HepG2 (cell line): ENCODE data around the gene PPM1G. TPM values are rescaled to one million over a fixed set of nuclear protein-coding genes. Genes with fewer than 3 reads are reported as not detected.
A peak's percentile ranks its signal among the peaks of the same experiment; 100 is the strongest.

ENCODE experiments used
- FIP1L1 ChIP-seq: fragments of 200-400 bp; formaldehyde crosslinking; IDR thresholded peaks from 2 replicates; pipeline ENCODE4 v1.6.1; 2018; ENCODE audit warnings: low read depth, mild to moderate bottlenecking, low read length, moderate library complexity, borderline replicate concordance; ENCODE audit not compliant: insufficient read depth
- FOSL1 ChIP-seq: sonication (generic); formaldehyde crosslinking; IDR thresholded peaks from 2 replicates; pipeline ENCODE4 v1.9.0; 2021; ENCODE audit warnings: missing genetic modification reagents, borderline replicate concordance
- FOXO1 ChIP-seq: sonication (generic); formaldehyde crosslinking; IDR thresholded peaks from 2 replicates; pipeline ENCODE4 v1.4.0; 2020; ENCODE audit warnings: missing genetic modification reagents
- HMGXB3 ChIP-seq: sonication (generic); formaldehyde crosslinking; IDR thresholded peaks from 2 replicates; pipeline ENCODE4 v1.4.0; 2020; ENCODE audit warnings: missing genetic modification reagents, borderline replicate concordance
- IKZF5 ChIP-seq: IDR thresholded peaks from 2 replicates; pipeline ENCODE4 v1.6.1; 2018; ENCODE audit warnings: missing genetic modification reagents, mild to moderate bottlenecking, missing compliant biosample characterization
- PRPF4 ChIP-seq: fragments of 200-400 bp; formaldehyde crosslinking; IDR thresholded peaks from 2 replicates; pipeline ENCODE4 v1.6.1; 2016; ENCODE audit warnings: low read length, low read depth; ENCODE audit not compliant: poor library complexity, severe bottlenecking
- SPEN ChIP-seq: sonication (generic); formaldehyde crosslinking; IDR thresholded peaks from 2 replicates; pipeline ENCODE4 v1.5.1; 2020; ENCODE audit warnings: low read depth, mild to moderate bottlenecking, missing genetic modification reagents
- TGIF2 ChIP-seq: IDR thresholded peaks from 2 replicates; pipeline ENCODE4 v1.6.1; 2016; ENCODE audit warnings: control low read depth, missing compliant biosample characterization
- ZFX ChIP-seq: sonication (generic); formaldehyde crosslinking; IDR thresholded peaks from 2 replicates; pipeline ENCODE4 v1.4.0; 2020; ENCODE audit warnings: mild to moderate bottlenecking, low read depth, missing genetic modification reagents, moderate library complexity
- ZNF121 ChIP-seq: sonication (generic); formaldehyde crosslinking; IDR thresholded peaks from 2 replicates; pipeline ENCODE4 v1.5.0; 2020; ENCODE audit warnings: mild to moderate bottlenecking, missing genetic modification reagents
- ZNF232 ChIP-seq: sonication (generic); formaldehyde crosslinking; IDR thresholded peaks from 2 replicates; pipeline ENCODE4 v1.4.0; 2020; ENCODE audit warnings: missing genetic modification reagents, borderline replicate concordance
- ZNF503 ChIP-seq: sonication (generic); formaldehyde crosslinking; IDR thresholded peaks from 2 replicates; pipeline ENCODE4 v1.4.0; 2020; ENCODE audit warnings: missing genetic modification reagents
- ZNF607 ChIP-seq: sonication (generic); formaldehyde crosslinking; IDR thresholded peaks from 2 replicates; pipeline ENCODE4 v1.5.1; 2020; ENCODE audit warnings: missing genetic modification reagents, mild to moderate bottlenecking, borderline replicate concordance
- ZNF614 ChIP-seq: IDR thresholded peaks from 2 replicates; pipeline ENCODE4 v1.6.1; 2018; ENCODE audit warnings: missing biosample characterization, missing genetic modification reagents, inconsistent platforms, borderline replicate concordance
- ZNF780A ChIP-seq: sonication (generic); formaldehyde crosslinking; IDR thresholded peaks from 2 replicates; pipeline ENCODE4 v1.8.0; 2022; ENCODE audit warnings: mild to moderate bottlenecking, missing genetic modification reagents, moderate library complexity
- ZNF841 ChIP-seq: sonication (generic); formaldehyde crosslinking; IDR thresholded peaks from 2 replicates; pipeline ENCODE4 v1.8.1; 2023; ENCODE audit warnings: missing genetic modification reagents, borderline replicate concordance
- ZSCAN22 ChIP-seq: sonication (generic); formaldehyde crosslinking; IDR thresholded peaks from 2 replicates; pipeline ENCODE4 v1.4.0; 2020; ENCODE audit warnings: mild to moderate bottlenecking, missing genetic modification reagents
- polyA plus RNA-seq, 8 experiments: library from polyadenylated mRNA; depleted of rRNA in 3 of 8; stranded (reverse) in 7 of 8; unstranded in 1 of 8; fragments of >200 nt; fragmentation: Illumina TruSeq in 4 of 8; extraction: Trizol in 4 of 8; gene quantifications; 2 replicates each; pipeline versions ENCODE4 v1.2.1 to v1.2.3, GENCODE V29; 2011 to 2016; ENCODE audit warnings: low read depth in 4 of 8, missing spikeins in 1 of 8, mixed read lengths in 1 of 8; ENCODE audit not compliant: insufficient read depth in 1 of 8
- total RNA-seq, 5 experiments: library from RNA; depleted of rRNA; stranded (reverse); fragments of >200 nt; fragmentation: Illumina TruSeq; extraction: Trizol; gene quantifications; 2 replicates each; pipeline ENCODE4 v1.2.3, GENCODE V29; 2016; ENCODE audit warnings: low read depth in 1 of 5

PPM1G gene
- total and polyA plus RNA-seq, 2 of the 13 experiments (the other 11 are each of a cell fraction or from before 2014, with no cell fraction given) = 58.2 to 213 TPM

GRCh38 chr2:27370026-27370815 lies 39.2 kb downstream of the PPM1G start, which contains the start of the genes EIF2B4 and SNX17 (continued):
- TF ChIP-seq HMGXB3 (CRISPR knock-in tag) (peak; percentile 83), ZSCAN22 (CRISPR knock-in tag) (0 out of 2 replicates have a peak, but pooled peaks have one; percentile 40), ZNF614 (peak; percentile 92), ZNF841 (no peak), FOSL1 (CRISPR knock-in tag) (peak; percentile 44; the same call in 1 of the 2 replicates), FIP1L1 (peak; percentile 88; the same call in 1 of the 2 replicates), SPEN (CRISPR knock-in tag) (peak; percentile 98), FOXO1 (CRISPR knock-in tag) (peak; percentile 64), ZNF232 (CRISPR knock-in tag) (peak; percentile 60), ZFX (peak; percentile 99), ZNF780A (peak; percentile 66; the same call in 1 of the 2 replicates), PRPF4 (no peak), ZNF503 (CRISPR knock-in tag) (peak; percentile 93), TGIF2 (peak; percentile 52), ZNF607 (CRISPR knock-in tag) (no peak; the same call in 1 of the 2 replicates), ZNF121 (peak; percentile 90), IKZF5 (CRISPR knock-in tag) (peak; percentile 98)
